GM18858 (cell line): ENCODE measurements around the gene TMEM179.
"Not testable (repeated sequence)": the region's sequence is repeated elsewhere in the genome, so short reads cannot be mapped to it uniquely, and the experiment has no call there.

Source experiments
- ATAC-seq: cut with Tn5 transposase; IDR thresholded peaks from one replicate; pipeline ENCODE4 v1.9.1; 2021; ENCODE audit not compliant: unreplicated experiment

TMEM179 gene

DNA sequence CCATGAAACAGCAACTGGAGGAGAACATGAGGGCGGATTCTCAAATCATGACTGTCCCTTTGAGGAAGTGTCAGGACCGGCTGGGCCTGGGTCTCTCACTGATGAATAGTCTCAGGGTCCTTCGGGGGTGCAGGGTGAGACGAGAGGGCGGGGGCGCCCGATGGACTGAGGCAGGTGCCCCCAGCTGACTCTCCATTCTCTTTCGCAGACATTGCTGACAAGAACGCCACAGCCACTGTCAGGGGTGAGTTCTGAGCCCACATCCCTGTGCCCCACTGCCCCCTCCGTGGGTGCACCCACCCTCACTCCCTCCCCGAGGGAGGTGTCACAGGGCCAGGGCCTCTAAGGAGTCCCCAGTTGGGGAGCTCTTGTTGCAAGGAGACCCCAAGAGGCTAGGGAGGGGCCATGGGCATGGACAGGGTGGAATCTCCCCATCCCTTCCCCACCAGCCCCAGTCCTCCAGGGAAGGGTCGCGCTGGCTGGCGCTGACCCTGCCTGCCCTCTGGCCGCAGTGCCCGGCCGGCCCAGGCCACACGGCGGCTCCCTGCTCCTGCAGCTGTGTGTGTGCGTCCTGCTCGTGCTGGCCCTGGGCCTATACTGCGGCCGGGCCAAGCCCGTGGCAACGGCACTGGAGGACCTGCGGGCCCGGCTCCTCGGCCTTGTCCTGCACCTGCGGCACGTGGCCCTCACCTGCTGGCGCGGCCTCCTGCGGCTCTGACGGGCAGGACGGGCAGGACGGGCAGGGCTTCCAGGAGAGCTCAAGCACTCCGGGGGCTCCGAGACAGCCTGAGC is 16.3 kb downstream of the TMEM179 start:
- no peak for ATAC-seq

DNA sequence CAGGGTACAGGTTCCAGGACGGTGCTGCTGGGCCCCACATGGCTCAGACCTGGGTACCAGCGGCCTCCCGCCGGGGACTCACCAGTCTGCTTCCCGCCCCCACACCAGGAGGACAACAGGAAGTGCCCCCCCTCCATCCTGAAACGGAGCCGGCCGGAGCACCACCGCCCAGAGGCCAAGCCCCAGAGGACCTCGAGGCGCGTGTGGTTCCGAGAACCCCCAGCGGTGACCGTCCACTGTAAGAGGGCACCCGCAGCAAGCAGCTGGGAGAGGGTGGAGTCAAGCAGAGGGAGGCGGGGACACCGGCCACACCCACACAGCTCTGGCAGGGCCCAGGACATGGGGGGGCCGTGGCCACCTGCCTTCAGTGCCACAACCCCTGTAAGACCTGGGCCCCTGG is 16.9 kb downstream of the TMEM179 start:
- ATAC-seq = no peak

DNA sequence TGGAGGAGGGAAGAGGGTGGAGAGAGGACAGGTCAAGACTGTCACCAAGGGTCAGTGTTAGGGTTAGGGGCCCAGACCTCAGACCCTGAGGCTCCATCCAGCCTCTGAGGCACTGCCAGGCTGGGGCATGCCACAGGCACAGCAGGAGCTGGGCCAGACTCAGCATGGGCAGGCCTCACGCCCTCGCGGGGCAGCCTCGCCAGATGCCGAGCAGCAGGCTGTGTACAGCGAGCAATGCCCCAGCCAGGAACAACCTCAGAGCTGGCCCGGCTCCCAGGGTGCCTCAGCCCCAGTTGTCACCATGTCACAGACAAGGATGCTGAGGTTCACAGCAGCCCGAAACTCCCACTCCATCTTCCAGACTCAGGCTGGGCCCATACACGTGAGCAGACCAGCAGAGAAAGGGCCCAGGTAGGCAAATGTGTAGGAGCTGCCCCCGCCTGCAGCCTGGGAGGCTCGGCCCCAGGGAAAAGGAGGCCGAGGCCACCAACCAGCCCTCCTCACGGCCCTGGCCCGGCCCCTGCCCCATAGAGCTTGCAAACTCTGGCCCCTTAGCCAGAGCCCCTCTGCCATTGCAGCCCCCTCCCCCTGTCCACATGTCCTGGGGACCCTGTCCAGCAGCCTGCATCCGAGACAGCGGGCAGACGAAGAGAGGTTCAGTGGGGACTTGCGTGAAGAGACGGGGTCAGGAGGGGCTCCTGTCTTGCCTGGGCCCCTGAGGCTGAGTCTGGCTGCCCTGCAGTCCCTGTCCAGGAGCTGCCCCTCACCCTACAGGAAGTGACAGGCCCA is 17.5 kb downstream of the TMEM179 start:
- no peak for ATAC-seq

DNA sequence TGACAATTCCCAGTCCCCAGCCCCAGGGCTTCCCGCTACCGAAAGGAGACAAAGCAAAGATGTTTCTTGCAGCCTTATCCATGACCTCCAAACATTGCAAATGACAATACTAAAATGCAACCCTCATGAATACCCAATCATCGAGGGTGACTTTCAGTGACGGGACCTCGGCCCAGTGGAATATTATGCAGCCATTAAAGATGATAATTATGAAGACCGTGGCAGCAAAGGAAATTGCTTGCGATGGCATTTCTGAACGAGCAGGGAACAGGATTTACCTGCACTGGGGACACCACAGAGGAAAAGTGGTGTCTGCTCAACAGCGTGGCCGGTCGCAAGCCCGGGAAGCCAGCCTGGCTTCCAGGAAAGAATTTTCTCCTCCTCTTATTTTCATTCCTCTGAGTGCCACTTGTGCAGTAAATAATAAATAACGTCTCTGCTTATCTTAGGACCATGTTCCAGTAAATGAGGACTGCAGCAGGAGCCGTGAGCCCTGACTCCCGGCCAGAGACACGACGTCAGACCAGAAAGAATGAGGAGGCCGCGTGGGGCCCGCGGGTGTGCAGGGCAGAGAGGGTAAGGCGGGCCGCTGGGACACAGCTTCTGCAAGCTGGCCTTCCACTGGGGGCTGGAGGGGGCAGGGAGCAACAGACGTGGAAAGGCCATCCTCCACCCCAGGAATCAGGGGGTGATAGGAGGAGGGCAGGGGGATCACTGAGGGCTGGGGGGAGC is 18.4 kb downstream of the TMEM179 start:
- ATAC-seq = no peak

DNA sequence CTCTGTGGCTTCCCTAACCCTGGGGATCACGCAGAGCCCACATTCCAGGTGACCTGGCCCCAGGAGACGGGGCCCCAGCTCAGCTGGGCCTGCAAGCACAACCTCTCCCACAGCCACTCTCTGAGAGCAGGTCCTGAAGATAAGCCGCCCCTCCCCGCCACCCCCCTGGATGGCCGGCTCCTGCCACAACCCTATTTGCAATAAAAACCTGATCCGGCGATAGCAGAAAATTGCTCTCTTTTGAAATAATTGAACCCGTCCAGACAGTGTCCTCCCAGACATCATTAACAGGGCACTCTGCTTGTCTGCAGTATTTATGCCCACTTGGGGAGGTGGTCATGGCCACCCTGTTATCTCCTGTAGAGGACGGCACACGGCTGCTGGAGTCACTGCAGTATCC is 20.0 kb downstream of the TMEM179 start:
- no peak for ATAC-seq

DNA sequence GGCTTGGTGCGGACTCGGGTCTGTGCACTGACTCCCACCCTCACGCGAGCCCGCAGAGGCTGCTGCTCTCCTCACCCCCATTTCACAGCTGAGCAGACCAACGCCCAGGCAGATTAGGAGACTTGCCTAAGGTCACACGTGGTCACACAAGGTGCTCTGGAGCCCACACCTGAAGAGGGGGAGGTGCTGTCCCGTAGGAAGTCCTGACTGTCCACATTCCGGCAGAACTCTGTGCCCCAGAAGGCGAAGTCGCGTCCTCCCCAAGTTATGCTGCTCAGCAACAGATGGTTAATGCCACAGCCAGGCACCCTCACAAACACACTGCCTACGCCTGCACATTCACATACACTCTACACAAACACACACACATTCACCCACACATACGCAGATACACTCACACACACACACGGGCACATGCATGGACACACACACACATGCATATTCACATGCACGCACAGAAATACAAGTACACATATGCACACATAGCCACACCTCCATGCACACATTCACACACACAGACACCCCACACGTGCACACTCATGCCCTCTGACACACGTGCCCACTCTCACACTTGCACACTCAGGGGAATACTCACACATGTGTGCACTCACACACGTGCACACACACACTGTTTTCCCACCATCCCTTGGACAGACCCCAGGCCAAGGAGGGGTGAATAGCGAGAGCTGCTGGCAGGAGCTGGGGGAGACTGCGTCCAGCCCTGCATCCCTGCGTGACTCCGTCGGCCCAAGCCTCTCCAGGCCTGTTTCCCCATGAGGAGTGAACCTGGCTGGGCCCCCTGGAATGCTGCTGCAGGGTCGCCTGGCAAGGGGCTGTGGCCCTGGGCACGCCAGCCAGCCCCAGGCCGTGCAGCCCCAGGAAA is 20.9 kb downstream of the TMEM179 start:
- no peak for ATAC-seq

DNA sequence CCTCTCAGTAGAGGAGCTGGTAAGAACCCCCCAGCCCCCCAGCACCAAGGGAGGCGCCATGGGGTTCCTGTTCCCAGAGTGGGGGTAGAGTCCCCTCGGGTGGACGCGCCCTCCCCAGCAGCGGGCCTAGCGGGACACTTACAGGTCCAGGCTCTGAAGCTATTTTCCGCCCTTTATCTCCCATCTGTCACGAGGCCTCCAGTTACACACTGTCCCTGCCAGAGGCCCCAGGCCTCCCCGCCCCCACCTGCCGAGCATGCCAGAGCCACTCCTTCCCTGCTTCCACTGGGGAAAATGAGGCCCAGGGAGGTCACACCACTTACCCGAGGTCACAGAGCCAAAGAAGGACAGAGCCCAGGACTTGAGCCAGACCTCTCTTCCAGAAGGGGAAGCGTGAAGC is 21.9 kb downstream of the TMEM179 start:
- no peak for ATAC-seq

DNA sequence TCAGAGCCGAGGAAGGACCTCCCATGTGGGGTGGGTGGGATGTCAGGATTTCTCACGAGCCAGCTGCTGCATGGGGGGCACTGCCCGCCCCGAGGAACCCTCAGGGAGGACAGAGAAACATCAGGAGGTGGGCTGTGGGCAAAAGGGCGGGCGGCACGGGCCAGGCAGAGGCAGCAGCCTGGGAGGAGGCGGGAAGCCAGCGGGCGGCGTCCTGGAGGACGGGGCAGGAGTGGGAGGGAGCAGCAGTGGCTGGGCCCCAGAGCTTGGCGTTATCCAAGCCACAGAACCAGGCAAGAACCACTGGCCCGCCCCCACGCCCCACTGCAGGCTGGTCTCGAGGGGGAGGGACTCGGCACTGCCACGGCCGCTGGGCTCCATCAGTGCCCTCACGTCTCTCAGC is 22.6 kb downstream of the TMEM179 start:
- no peak for ATAC-seq

DNA sequence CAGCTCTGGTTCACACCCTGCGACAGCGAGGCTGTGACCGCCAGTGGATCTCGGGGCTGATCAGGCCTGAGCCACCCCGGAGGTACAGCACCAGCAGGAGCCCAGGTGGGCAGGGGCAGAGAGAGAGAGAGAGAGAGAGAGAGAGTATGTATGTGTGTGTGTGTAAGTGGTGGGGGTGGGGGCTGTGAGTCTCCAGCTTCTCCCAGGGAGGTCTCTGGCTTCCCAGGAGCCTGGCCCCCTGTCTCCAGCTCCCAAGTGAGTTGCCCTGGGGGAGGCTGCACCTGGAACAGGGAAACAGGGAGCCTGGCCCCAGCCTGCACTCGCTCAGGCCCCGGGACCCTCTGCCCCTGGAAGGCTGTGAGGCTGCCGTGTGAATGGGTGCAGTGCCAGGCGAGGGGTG is 23.1 kb downstream of the TMEM179 start:
- ATAC-seq = no peak

DNA sequence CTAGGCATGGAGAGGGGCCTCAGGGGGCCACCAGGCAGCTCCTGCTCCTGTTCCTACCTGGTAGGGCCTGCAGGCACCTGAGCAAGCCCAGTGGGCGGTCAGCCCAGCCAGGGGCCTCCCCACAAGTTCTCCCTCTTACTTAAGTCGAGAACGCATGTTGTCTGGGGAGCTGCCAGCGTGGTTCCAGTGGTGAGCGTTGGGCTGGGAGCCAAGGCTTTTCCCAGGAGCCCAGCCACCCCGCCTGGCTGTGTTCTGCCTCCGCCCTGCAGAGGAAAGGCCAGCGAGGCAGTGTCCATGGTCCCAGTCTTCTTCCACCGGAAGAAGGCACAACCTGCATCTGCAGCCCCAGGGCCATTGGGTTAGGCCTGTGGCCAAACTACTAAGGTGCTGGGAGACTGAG is 23.6 kb downstream of the TMEM179 start:
- ATAC-seq = no peak

DNA sequence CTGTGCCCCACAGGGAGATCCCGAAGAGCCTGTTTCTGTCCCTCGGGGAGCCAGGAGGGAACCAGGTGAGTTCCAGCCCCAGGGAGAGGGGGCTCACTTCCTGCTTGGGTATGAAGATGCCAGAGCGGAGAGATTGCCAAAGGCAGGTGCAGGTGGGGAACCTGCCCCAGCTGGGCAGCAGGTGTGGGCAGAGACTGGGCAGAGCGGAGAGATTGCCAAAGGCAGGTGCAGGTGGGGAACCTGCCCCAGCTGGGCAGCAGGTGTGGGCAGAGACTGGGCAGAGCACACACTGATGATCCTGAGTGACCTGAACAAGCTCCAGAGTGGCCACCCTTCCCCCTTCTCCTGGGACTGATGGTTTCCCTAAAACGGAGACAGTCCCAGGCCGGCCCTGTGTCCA is 24.6 kb downstream of the TMEM179 start:
- not testable (repeated sequence) for ATAC-seq

DNA sequence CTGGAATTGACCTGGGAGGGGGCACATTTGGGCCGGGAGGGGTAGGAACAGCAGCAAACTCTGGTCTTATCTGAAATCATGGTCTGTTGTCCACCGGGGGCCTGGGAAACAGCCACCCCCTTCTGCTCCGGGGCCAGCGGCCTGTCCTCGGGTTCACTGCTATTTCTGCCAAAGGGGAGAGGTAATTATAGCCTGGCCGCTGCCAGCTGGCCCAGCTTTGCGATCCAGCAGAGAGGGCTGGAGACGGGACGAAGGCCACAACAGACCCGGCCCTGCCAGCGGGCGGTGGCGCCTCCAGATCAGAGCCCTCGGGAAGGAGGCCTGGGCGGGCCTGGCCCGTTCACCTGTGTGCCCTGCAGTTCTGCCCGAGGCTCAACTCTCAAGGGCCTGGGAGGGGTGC is 25.1 kb downstream of the TMEM179 start, which contains the start of gene C14orf180:
Gene C14orf180, plus strand, starts transcription at position 258 of the 400 bp plus-strand sequence. CDS start 6,667 bp downstream, outside the sequence.
- no peak for ATAC-seq

DNA sequence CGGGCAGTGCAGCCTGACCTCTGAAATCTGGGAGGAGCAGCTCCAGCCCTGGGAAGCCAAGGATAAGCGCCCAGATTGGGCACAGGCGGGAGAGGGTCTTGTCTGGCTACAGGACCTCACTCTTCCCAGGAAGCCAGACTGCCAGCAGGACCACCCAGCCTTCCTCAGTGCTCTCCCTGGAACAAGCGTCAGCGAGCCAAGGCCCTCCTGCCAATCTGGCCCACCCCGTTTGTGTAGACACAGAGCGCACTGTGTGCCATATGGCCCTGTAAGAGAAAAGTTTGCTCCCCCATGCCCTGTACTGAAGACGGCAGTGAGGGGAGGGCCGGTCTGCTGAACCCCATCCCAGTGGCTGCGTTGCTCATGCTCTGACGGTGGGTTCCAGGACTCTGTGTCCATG is 26.3 kb downstream of the TMEM179 start:
- ATAC-seq = no peak

DNA sequence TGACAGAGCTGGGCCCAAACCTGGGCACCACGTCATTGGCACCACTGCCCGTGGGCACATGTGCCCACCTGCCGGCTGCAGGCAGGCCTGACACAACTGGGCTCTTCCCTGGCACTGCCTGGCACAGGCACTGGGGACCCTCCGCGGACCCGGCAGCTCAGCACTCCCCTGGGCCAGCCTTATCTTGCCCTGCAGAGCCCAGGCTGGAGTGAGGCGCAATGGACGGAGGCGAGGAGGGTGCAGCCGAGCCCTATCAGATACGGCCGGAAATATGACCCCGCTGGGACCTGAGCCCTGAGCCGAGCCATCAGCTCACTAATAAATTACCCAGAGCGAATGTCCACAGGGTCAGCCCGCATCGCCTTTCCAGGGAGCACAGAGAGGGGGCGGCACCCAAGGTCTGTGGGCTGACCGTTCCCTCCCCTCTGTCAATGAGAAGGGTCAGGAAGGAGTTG is 26.7 kb downstream of the TMEM179 start:
- no peak for ATAC-seq

DNA sequence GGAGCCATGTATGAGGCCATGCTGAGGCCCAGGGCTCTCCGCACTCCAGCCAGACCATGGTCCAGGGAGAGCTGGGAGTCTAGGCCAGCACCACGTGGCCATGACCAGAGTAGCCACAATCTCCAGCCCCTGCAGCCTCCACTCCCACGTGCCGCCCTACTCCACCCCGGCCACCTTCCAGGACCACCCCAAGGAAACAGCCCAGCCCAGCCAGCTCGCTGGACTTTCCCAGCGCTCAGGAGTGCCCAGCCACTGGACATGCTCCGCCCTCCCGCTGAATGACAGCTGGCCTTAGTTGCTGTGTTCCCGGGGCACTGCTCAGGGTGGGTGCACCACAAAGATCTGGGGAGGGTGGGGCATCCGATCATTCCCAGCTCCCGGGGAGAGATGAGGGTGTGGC is 27.1 kb downstream of the TMEM179 start:
- ATAC-seq = no peak

DNA sequence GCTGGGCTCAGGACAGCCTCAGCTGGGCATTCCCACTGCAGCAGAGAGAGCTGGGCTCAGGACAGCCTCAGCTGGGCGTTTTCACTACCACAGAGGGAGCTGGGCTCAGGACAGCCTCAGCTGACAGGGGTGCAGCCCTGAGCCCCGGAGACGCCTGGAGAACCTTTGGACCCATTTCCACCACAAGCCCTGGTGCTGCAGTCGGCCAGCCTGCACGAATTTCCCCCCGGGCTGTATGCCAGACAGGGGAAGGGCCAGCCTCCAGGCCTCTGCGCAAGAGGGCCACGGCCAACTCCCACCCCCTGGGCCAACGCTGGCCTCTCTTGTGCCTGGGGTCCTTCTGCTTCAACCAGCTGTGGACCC is 27.6 kb downstream of the TMEM179 start:
- ATAC-seq = no peak

DNA sequence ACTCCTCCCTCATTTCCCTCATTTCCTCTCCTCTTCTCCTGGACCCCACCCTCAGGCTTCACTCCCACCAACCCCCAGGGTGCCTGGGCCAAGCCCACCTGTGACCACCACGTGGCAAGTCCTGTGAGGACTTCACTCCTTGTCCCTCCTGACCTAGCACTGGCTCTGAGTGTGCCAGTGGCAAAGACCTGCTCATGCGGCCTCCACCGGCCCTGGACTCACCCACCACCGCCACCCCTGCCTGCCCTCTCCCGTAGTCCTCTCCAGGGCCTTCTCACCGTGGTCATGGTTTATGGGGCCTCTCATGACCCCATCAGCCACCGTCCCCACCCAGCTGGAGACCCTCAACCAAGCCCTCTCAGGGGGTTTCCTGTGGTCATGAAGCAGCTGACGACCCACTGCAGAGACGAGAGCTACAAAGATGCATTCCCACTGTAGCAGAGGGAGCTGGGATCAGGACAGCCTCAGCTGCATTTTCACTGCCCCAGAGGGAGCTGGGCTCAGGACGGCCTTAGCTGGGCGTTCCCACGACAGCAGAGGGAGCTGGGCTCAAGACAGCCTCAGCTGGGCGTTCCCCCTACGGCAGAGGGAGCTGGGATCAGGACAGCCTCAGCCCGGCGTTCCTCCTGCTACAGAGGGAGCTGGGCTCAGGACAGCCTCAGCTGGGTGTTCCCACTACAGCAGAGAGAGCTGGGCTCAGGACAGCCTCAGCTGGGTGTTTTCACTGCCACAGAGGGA is 28.2 kb downstream of the TMEM179 start:
- ATAC-seq = no peak

DNA sequence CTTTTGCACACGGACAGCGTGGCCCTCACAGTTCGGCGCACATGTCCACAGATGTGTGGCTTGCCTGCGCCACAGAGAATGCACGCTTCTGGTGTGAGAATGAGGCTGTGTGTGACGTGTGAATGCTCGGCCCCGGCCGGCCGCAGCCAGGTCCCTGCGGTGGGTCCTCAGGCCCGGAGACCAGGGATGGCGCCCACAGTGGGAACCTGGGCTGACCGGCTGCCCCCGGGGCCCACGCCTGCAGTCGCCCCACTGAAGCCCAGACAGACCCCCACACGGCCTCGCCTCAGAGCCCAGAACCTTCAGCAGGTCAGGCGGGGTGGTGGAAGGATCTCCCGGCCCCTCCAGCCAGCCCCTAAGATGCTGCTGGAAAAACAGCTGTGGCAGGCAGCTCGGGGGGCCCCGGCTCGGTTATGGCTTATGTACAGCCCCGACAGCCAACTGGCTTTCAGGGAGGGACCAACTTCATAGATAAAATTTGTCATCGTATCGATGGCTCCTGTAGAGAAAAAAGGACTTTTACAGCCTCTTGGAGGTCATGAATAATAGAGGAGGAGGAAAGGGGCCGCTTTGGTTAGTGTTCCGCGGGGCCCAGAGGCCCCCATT is 29.5 kb downstream of the TMEM179 start:
- no peak for ATAC-seq

DNA sequence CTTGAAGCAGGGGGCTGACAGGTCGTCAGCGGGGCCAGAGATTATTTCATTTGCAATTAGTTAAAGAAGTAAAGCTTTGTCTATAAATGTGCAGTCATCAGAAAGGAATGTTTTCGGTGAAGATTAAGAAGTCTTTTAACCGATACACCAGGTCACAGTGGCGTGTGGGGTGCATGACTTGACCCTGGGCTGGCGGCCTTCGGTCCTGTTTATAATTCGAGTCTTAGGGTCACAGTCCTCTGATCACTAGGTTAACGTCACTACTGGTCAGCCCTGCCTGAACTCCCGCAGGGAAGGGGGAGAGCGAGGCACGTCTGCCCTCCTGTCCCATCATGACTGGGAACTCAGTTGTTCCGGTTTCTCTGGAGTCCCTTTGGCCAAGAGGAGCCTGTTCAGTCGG is 30.0 kb downstream of the TMEM179 start:
- no peak for ATAC-seq

DNA sequence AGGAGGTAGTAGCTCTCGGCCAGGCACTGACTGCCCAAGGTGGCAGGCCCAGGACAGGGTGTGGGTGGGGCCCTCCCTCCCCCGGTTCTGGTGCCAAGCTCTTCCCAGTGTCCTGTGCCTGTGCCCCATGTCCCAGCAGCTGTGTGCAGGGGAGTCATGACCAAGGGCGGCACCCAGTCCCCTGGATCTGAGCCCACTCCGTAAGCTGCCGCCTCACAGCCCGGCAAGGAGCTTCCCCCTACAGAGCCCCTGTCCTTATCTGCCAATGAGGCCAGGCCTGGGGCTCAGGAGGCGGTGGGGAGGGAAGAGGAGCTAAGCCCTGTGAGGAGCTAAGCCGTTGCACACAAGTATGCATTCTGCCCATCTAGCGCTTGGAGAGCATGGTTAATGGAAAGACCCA is 30.6 kb downstream of the TMEM179 start:
- no peak for ATAC-seq
